ENCODE data around the gene AKIP1.

GRCh38 chr11:8930456-8931175 lies 19.6 kb downstream of the AKIP1 start:
- TF ChIP-seq CTCF (conservative IDR thresholded peaks at IDR 0.05; ENCODE audit: low read length) (no peak), EZH2phosphoT487 (IDR thresholded peaks at IDR 0.05; ENCODE audit: borderline replicate concordance, low read depth, low read length) (no peak)

Data from OCI-LY7 (cell line).